Stimulated activated CD8-positive, alpha-beta memory T cell treated with anti-CD3 and anti-CD28 coated beads, Interleukin-7, amount 100 ng/mL, for 24 hours (primary cell): ENCODE results near the gene C14orf93.

Source experiments
- DNase-seq: peaks from one replicate; pipeline ENCODE4 v3.0.0-alpha.2; 2020; ENCODE audit warnings: low read depth

Gene C14orf93

DNA sequence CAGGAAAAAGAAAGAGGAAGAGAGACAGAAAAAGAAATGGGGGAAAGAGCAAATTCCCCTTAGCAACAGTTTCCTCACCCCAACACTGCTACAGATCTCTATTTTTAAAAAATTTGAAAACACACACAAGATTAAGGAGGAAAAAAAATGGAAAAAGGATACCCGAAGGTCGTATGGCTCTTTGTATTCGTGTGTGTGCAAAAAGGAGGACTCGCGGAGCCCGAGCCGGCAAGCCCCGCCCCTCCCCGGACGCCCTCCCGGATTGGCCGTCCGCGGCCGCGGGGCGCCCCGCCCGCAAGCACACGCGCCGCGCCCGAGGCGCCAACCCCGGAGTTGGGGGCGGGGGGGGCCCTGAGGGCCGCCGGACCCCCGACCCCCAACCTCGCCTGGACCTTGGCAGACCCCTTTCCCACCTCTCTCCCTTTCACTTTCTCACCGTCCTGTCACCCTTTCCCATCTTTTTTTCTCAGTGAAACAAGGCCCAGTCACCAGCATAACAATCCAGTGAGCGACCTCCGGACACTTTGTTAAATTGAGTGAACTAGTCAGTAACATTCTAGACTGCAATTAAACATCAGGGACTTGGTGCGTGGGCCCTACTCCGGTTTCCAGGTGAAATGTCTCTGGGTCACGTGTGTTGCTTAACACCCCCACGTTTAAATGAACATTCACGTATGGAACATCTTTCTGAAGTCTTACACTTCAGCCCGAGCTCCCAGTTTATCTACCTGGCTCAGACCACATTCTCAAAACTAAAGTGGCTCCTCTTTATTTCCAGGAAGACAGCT, at the start of gene C14orf93:
Gene C14orf93 (minus strand): TSS at position 205 of the 788 bp plus-strand sequence. CDS start 11,120 bp downstream, outside the sequence.
- DNase-seq, result peak; percentile 63

DNA sequence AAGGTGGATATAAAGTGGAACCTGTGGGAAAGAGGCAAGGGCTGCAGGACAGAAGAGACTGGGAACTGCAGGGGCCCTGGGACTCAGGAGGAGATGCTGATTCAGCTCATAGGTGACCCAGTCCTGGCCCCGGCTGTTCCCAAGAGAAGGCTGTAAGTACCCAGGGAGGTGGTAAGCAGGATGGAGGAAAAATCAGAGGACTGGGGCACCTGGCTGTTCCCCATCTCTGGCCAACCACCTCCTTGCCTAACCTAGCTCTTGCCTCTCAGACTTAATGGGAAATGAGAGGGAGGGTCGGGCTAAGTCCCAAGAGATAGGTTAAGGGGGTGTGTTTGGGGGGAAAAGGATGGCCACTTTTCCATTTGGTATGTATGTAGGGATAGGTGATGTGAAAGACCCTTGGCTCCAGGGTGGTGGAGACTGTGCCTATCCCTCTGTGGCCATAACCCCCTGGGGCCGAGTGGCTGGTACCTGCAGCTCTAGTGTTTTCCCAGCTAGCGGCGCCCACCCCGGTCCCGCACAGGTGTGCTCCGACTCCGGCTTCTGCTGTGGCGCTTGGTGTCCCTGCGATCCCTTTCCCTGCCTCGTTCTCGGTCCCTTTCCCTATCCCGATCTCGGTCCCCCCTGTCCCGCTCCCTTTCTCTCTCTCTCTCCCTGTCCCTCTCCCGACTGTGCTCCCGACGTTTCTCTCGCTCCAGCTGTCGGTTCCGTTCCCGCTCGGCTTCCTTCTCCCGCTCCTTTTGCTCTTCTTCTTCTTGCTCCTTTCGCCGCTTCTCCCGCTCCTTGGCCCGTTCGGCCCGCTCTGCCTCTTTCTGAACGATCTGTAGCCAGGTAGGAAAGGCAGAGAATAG, 48.9 kb upstream of the C14orf93 start:
- DNase-seq, result no peak

DNA sequence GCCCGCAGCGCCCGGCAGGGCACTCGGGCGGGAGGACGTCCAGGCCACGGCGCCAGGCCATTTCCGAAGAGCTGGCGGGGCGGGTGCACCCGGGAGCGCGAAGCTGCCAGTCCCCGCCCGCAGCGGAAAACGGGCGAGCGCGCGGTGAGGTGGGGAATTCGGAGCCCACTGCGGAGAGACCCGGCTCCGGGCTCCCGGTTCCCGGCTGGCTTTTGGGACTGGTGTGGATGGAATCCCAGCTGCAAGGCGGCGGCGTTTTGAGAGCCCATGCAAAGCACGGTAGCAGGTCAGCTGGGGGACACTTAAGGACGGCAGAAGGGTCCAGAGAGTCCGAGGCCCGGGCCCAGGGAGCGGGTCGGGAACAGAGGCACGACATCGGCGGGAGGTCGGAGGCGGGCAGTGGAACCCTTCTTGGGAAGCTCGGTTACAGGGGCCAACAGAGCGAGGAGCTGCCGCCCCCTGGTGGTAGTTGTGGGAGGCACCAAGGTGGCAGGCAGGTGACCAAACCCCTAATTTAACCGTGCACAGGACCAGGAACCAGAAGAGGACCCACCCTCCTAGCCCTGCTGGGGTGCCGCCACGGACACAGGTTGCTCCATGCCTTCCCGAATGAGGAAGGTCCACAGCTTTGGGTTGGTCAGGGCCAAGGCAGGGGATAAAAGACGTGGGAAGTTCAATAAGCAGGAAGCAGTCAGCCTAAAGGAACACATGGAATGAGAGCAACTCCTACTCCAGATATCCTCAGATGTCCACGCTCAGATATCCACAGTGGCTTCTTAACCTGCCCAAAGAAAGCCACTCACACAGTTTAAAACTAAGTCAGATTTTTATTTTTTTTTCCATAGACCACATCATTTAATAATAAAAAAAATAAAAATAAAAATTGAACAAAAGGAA, 48.1 kb upstream of the C14orf93 start:
- DNase-seq, result peak; percentile 74

DNA sequence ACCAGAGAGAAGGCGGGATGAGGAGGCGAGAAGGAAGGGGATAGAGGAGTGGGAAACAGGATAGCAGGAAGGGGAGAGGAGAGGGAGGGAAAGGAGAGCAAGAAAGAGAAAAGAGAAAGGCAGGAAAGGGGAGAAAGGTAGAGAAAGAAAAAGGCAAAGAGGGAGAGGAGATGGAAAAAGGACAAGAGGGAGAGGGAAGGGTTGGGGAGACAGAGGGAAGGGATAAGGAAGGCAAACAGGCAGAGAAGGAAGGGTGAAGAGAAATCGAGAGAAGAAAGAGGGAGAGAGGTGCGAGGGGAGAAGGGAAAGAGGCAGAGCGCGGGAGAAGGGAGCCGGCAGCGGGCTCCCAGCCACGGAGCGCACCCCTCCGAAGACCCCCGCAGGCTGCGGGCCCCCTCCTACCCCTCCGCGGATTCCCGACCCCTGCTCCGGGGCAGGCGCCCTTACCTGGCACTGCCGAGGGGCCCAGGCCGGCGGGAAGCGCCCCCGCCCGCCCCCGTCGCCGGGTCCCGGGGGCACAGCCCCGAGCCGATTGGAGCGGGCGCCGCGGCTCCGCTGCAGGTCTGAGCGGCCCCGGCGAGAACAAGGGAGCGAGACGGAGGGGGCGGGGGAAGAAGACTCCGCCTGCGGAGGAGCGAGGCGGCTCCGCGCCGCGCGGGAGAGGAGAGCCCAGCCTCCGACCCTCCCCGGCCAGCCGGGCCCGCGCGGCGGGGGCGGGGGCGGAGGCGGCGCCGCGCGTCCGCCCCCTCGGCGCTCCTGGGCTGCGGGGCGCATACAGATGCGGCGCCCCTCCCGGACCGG, 47.2 kb upstream of the C14orf93 start, which contains the start of gene CDH24:
Gene CDH24 (minus strand): TSS at position 565 of the 801 bp plus-strand sequence. CDS start 1,787 bp downstream, outside the sequence.
- peak; percentile 34 for DNase-seq

DNA sequence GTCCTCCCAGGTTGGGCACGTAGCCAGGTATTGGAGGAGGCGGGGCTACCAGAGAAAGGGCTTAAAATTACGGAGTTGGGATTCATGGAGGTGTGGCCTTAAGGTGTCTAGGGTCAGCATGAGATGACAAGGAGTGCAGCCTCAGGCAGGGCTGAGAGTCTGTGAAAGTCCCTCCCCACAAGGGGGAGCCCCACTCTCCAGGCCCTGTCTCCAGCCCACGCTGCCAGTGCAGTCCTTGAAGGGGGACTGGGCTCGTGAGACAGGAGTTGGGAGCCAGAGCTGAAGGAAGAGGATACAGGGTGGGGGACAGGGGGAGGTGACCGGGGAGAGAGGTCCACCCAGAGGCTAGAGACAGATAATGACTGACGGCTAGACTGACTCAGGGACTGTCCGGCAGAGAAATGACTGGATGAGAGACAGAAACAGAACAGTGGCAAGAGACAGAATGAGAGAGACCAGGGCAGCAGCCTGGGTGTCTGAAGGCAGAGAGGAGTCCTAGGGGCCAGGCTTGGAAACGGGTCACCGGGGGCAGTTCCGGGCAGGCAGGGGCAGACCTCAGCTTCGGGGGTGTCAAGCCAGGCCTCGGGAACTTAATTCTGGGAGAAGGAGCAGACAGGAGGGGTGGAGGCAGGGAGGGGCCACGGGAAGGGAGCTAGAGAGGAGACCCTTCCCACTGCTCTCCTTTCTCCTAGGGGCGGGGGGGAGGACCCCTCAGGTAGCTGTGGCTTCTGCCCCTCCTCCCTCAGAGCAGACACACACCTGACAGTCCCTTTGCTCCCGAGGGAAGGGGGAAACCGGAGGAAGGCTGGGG, 46.4 kb upstream of the C14orf93 start:
- no peak for DNase-seq

- DNase-seq, result no peak
Measured at GRCh38 chr14:23055621-23056144, 45.7 kb upstream of the C14orf93 start.

DNA sequence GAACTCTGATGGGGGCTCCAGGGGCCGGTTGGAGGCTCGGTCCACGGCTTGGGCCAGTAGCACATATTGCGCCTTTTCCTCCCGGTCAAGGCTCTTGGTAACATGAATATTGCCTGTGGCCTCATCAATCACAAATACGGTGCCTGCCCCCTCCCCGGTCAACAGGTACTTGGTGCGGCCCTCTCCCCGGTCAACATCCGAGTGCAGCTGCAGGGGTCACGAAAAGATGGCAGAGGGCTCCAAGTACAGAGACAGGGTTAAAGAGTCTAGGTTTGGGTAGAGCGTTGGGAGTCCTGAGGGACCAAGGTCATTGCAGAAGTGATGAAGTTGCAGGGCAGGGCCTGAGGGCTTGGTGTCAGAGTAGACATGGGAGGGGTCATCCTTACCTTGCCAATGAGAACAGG, 45.2 kb upstream of the C14orf93 start:
- no peak for DNase-seq

- no peak for DNase-seq
Measured at GRCh38 chr14:23054000-23054811, 44.3 kb upstream of the C14orf93 start.

DNA sequence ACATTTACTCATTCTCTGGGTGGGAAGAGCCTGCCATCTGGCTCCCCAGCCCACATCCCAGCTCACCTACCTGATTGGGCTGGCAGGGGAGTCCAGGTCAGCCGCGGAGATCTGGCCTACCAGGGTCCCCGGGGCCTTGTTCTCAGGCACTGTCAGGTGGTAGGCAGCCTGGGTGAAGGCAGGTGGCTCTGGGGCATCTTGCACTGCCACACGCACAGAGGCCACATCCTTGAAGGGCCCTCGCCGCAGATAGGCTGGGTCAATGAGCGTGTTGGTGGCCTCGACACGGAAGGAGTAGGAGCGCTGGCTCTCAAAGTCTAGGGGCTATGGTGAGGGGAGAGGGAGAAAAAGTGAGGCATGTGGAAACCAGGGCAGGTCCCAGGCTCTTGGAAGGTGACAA, 43.5 kb upstream of the C14orf93 start:
- DNase-seq, result no peak

GRCh38 chr14:23052671-23053070, 42.7 kb upstream of the C14orf93 start:
- DNase-seq, result no peak

- no peak for DNase-seq
Measured at GRCh38 chr14:23052182-23052623, 42.3 kb upstream of the C14orf93 start.

DNA sequence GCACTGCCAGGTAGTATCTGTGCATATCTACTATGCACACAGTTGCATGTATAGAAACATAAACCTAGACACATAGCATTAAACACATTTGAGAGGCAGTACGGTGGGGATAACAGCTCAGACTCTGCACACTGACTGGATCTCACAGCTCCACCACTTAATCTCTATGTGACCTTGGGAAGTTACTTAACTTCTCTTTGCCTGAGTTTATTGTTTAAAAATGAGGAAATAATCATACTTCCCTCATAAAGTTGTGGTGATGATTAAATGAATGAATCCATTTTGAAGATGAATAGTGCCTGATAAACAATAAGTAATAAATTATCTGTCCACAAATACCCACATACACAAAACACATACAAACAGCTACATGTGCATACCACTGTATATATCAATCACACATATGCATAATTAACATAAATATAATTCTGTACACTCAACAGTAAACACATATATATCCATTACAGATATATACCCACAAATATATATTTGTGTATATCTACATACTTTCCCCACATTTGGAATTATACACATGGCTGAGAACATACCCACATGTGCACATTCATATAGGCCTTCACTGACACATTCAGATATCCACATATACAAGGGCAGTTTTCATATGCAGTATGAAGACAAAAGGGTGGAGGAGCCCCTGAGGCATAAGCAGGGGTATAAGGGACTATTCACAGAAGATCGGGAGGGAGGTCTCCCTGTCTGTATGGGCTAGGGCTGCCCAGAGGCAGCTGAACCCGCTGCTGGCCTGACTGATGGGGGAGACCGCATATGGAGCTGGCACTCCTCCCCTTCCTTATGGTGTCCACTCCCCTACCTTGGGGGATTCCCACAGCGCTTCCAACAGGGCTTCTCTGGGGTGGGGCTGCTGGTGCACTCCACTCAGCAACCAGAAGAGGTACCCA, 41.5 kb upstream of the C14orf93 start:
- no peak for DNase-seq

- DNase-seq, result no peak
Measured at GRCh38 chr14:23049011-23049410, 39.1 kb upstream of the C14orf93 start.

DNA sequence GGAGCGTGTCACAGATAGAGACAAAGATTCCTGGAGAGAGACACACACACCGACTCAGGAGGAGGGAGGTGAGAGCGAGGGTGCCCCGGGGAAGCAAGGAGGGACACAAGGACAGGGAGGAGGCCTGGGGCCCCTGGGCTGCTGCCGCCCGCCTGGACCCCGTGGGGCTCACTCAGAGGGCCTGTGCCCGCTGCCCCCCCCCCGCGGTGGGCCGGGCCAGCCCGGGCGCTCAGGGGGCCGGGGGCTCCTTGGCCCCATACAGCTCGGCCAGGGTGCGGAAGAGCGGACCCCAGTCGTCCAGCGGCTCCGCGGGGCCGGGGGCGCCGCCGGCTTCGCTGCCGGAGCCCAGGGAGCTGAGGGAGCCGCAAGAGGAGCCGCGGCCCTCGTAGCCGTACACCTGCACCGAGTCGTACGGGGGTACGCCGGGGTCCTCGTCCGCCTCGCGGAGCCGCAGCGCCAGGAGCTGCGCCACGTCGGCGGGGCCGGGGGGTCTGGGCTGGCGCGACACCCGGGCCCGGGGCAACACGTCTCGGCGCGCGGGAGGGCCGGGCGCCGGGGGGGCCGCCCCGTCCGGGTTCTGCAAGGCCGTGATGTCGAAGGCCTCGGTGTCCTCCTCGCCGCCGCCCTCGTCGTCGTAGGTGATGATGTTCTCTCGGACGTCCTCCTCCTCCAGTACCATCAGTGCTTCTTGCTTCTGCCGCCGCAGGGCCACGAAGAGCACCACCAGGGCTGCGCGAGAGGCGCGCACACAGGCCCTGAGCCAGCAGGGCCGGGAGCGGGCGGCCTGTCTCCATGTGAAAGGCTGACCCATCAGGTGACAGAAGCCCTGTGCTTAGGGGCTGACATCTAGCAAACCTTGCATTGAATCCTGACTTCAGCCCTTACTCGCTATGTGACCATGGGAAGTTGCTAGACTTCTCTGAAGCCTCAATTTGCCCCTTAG, 38.1 kb upstream of the C14orf93 start:
- no peak for DNase-seq

- DNase-seq, result no peak
Measured at GRCh38 chr14:23047034-23047634, 37.2 kb upstream of the C14orf93 start.
